Tongue (tissue), 2 donors: ENCODE measurements around the gene TENT4A. TPM values are rescaled to one million over a fixed set of nuclear protein-coding genes. Genes with fewer than 3 reads are reported as not detected.
A peak's percentile ranks its signal among the peaks of the same experiment; 100 is the strongest.

ENCODE experiments used
- DNase-seq: peaks from one replicate; pipeline ENCODE4 v3.0.0-alpha.2; 2015
- total RNA-seq: library from RNA; depleted of rRNA; stranded (reverse); fragments of >200 nt; gene quantifications from one replicate; pipeline ENCODE4 v1.2.3, GENCODE V29; 2014

The TENT4A gene
- total RNA-seq, 1 donor from 2014 or later = 21.2 TPM

- DNase-seq = no peak
Measured at GRCh38 chr5:6718161-6718681, 5.0 kb downstream of the TENT4A start.

- no peak for DNase-seq
Measured at GRCh38 chr5:6718718-6719117, 5.5 kb downstream of the TENT4A start.

- DNase-seq = no peak
Measured at GRCh38 chr5:6719417-6719816, 6.2 kb downstream of the TENT4A start.

GRCh38 chr5:6719896-6720560 is 6.8 kb downstream of the TENT4A start:
- no peak for DNase-seq

- no peak for DNase-seq
Measured at GRCh38 chr5:6720561-6720921, 7.3 kb downstream of the TENT4A start.

GRCh38 chr5:6721442-6721841 is 8.2 kb downstream of the TENT4A start:
- DNase-seq = peak; percentile 38

- DNase-seq = no peak
Measured at GRCh38 chr5:6722015-6722414, 8.8 kb downstream of the TENT4A start.

- no peak for DNase-seq
Measured at GRCh38 chr5:6723122-6723815, 10.0 kb downstream of the TENT4A start.

- no peak for DNase-seq
Measured at GRCh38 chr5:6723816-6724300, 10.6 kb downstream of the TENT4A start.

GRCh38 chr5:6724321-6724929 is 11.2 kb downstream of the TENT4A start:
- no peak for DNase-seq

GRCh38 chr5:6725421-6725820 is 12.2 kb downstream of the TENT4A start:
- no peak for DNase-seq

- no peak for DNase-seq
Measured at GRCh38 chr5:6726006-6726405, 12.8 kb downstream of the TENT4A start.

- no peak for DNase-seq
Measured at GRCh38 chr5:6727231-6727630, 14.0 kb downstream of the TENT4A start.

- no peak for DNase-seq
Measured at GRCh38 chr5:6728011-6728794, 15.0 kb downstream of the TENT4A start.

GRCh38 chr5:6728795-6729183 is 15.6 kb downstream of the TENT4A start:
- DNase-seq = no peak

- no peak for DNase-seq
Measured at GRCh38 chr5:6729386-6730310, 16.4 kb downstream of the TENT4A start.

- DNase-seq = no peak
Measured at GRCh38 chr5:6730407-6730806, 17.2 kb downstream of the TENT4A start.

GRCh38 chr5:6730807-6731206 is 17.6 kb downstream of the TENT4A start:
- no peak for DNase-seq

GRCh38 chr5:6731465-6732237 is 18.4 kb downstream of the TENT4A start:
- DNase-seq = no peak

GRCh38 chr5:6732634-6733410 is 19.6 kb downstream of the TENT4A start:
- peak; percentile 32 for DNase-seq
